ENCODE data around the gene SDF2L1.
A peak's percentile ranks its signal among the peaks of the same experiment; 100 is the strongest.
"Not testable (repeated sequence)": the region's sequence is repeated elsewhere in the genome, so short reads cannot be mapped to it uniquely, and the experiment has no call there.

The SDF2L1 gene

GRCh38 chr22:21657360-21658032, 15.4 kb downstream of the SDF2L1 start:
- peak in 3 of 10 donors; percentile 30 to 90 (median 47) for DNase-seq
- intact Hi-C loops (cut with DNase I) = no loop called here

GRCh38 chr22:21659864-21660525, 17.9 kb downstream of the SDF2L1 start:
- intact Hi-C loops (cut with DNase I) = no loop called here
- no peak for DNase-seq

- intact Hi-C loops (cut with DNase I) = no loop called here
- no peak for DNase-seq
Observed at GRCh38 chr22:21660904-21661303, 18.8 kb downstream of the SDF2L1 start.

GRCh38 chr22:21661991-21662390, 19.9 kb downstream of the SDF2L1 start:
- intact Hi-C loops (cut with DNase I) = no loop called here
- no peak for DNase-seq

GRCh38 chr22:21663738-21664137, 21.6 kb downstream of the SDF2L1 start:
- intact Hi-C loops (cut with DNase I) = no loop called here
- DNase-seq = no peak

- intact Hi-C loops (cut with DNase I) = no loop called here
- no peak for DNase-seq
Observed at GRCh38 chr22:21665047-21665851, 23.1 kb downstream of the SDF2L1 start.

- no peak for DNase-seq
- intact Hi-C loops (cut with DNase I) = no loop called here
Observed at GRCh38 chr22:21666786-21667185, 24.7 kb downstream of the SDF2L1 start.

GRCh38 chr22:21669026-21669425, 26.9 kb downstream of the SDF2L1 start:
- intact Hi-C loops (cut with DNase I) = no loop called here
- no peak for DNase-seq

- DNase-seq = no peak
- intact Hi-C loops (cut with DNase I) = no loop called here
Observed at GRCh38 chr22:21672107-21672629, 30.1 kb downstream of the SDF2L1 start.

- DNase-seq = no peak
Observed at GRCh38 chr22:21673534-21674321, 31.6 kb downstream of the SDF2L1 start.

GRCh38 chr22:21674638-21675245, 32.6 kb downstream of the SDF2L1 start:
- intact Hi-C loops (cut with DNase I) = no loop called here
- no peak for DNase-seq

More at GRCh38 chr22:21673534-21674321, 31.6 kb downstream of the SDF2L1 start:
- intact Hi-C loops (cut with DNase I) = no loop called here

- no peak for DNase-seq
Observed at GRCh38 chr22:21677606-21678443, 35.7 kb downstream of the SDF2L1 start.

GRCh38 chr22:21678842-21679241, 36.7 kb downstream of the SDF2L1 start:
- intact Hi-C loops (cut with DNase I); DNase-seq: not testable (repeated sequence)

More at GRCh38 chr22:21677606-21678443, 35.7 kb downstream of the SDF2L1 start:
- intact Hi-C loops (cut with DNase I) = no loop called here

GRCh38 chr22:21679383-21679782, 37.3 kb downstream of the SDF2L1 start:
- intact Hi-C loops (cut with DNase I) = no loop called here
- DNase-seq = no peak

GRCh38 chr22:21680830-21681565, 38.9 kb downstream of the SDF2L1 start:
- intact Hi-C loops (cut with DNase I) = no loop called here
- DNase-seq = no peak

GRCh38 chr22:21681566-21682370, 39.7 kb downstream of the SDF2L1 start:
- intact Hi-C loops (cut with DNase I) = no loop called here
- DNase-seq = no peak

GRCh38 chr22:21682385-21683175, 40.5 kb downstream of the SDF2L1 start:
- peak in 1 of 10 donors; percentile 79 for DNase-seq
- intact Hi-C loops (cut with DNase I) = no loop called here

Data from posterior cingulate gyrus (tissue), 11 donors.